ENCODE measurements around the gene TMEM151A.

DNA sequence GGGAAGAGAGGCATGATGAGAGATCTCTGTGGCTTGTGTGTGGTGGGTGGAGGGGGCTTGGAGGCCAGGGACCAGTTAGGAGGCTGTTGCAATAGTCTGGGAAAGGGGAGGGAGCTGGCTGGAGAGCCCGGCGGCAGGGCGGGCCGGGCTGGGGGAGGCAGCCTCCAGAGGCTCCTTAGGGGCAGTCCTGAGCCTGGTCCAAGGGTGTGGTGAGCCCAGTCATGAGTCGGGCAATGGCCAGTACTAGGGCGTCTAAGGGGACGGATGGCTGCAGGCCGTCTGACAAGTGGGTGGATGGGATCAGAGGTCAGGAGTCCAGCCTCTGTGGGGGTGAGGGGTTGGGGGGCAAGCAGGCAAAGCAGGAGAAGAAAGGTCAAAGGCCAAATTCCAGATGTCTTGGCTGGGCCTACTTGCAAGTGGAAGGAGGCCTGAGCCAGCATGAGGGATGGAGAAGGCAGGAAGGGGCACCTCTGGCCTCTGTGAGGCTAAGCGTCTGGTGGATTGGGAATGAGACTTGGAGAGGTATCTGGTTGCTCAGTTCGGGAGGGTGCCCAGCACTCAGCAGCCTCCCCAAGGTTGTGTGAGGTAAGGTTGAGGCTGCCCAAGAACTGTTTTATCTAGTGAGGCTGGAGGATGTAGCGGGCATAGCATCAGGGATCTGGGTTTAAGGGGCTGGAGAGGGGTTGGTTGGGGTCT is 31.2 kb downstream of the TMEM151A start:
- no peak for TF ChIP-seq CTCF (IDR thresholded peaks at IDR 0.05)
- TF ChIP-seq POLR2A (IDR thresholded peaks at IDR 0.05): no peak
